Fibroblast of pulmonary artery (primary cell): ENCODE measurements around the gene LZTS2.

Experiments
- DNase-seq: peaks from one replicate; pipeline ENCODE4 v3.0.0-alpha.2; 2010; ENCODE audit warnings: low read depth
- H3K4me3 ChIP-seq: replicated peaks from 2 replicates; pipeline ENCODE4 v1.5.1; 2011; ENCODE audit warnings: low read depth, mild to moderate bottlenecking, control low read depth, low read length, moderate library complexity
- CTCF ChIP-seq: IDR thresholded peaks from 2 replicates; pipeline ENCODE4 v1.5.1; 2011; ENCODE audit warnings: mild to moderate bottlenecking, control low read depth, low read length, inconsistent platforms; ENCODE audit errors: missing control alignments

LZTS2 gene

GRCh38 chr10:100967332-100967731 is 32.3 kb upstream of the LZTS2 start:
- no peak for TF ChIP-seq CTCF
- DNase-seq, result no peak
- no peak overlapping the region for H3K4me3 ChIP-seq

- H3K4me3 ChIP-seq, result no peak overlapping the region
These were observed 31.4 kb upstream of the LZTS2 start for GRCh38 chr10:100968062-100968736.

GRCh38 chr10:100968863-100969186 is 30.8 kb upstream of the LZTS2 start:
- H3K4me3 ChIP-seq, result peak overlapping the region; percentile 60
- no peak for TF ChIP-seq CTCF
- DNase-seq, result no peak

More at GRCh38 chr10:100968062-100968736, 31.4 kb upstream of the LZTS2 start:
- no peak for TF ChIP-seq CTCF
- no peak for DNase-seq

- peak; percentile 36 for DNase-seq
- peak; percentile 73 for TF ChIP-seq CTCF
These were observed 30.2 kb upstream of the LZTS2 start, which contains the start of gene SEMA4G for GRCh38 chr10:100969187-100970075. Gene SEMA4G, plus strand, starts transcription at chr10:100969504. Its CDS starts 3,409 bp downstream, at chr10:100972913.

GRCh38 chr10:100970076-100970913 is 29.3 kb upstream of the LZTS2 start:
- peak overlapping the region; percentile 60 for H3K4me3 ChIP-seq
- no peak for TF ChIP-seq CTCF
- no peak for DNase-seq

More at GRCh38 chr10:100969187-100970075, 30.2 kb upstream of the LZTS2 start, which contains the start of gene SEMA4G:
- H3K4me3 ChIP-seq, result peak within 1 kb of the TSS; percentile 60

- DNase-seq, result no peak
- no peak for TF ChIP-seq CTCF
- H3K4me3 ChIP-seq, result no peak overlapping the region
These were observed 28.4 kb upstream of the LZTS2 start for GRCh38 chr10:100970914-100971811.
